HCT116 (cell line): ENCODE measurements around the gene CPA2. TPM values are rescaled to one million over a fixed set of nuclear protein-coding genes. Genes with fewer than 3 reads are reported as not detected.

ENCODE experiments used
- ATAC-seq: fragments of 200-7000 bp; cut with Tn5 transposase; 2 replicates; pipeline ENCODE4 v1.9.1; 2020; ENCODE audit warnings: mild to moderate bottlenecking, moderate library complexity
- BruUV-seq: library from RNA; stranded (reverse); fragments of 400-500 nt; replicated peaks from 2 replicates; lab custom pipeline; 2021; lab: Mats Ljungman, UMichigan
- CTCF ChIA-PET: fragments of 300-600 bp; sonication (Branson Sonifier 250); formaldehyde crosslinking; loops from one replicate; lab custom pipeline; 2021; ENCODE audit warnings: antibody characterized with exemption; lab: Charles Lee
- POLR2A ChIA-PET: fragments of 300-600, 350-600 bp; sonication (Branson Sonifier 250); formaldehyde crosslinking; loops from one replicate; lab custom pipeline; 2021; ENCODE audit warnings: antibody characterized with exemption; lab: Charles Lee
- RAD21 ChIA-PET, 2 experiments: fragments of 300-600 bp; sonication (Branson Sonifier 250); formaldehyde crosslinking; loops; one replicate each; lab custom pipeline; 2023; ENCODE audit warnings: low total read pairs in 2 of 2; ENCODE audit not compliant: uncharacterized antibody in 2 of 2, unreplicated experiment in 2 of 2, low non-redundant PET in 1 of 2; lab: Charles Lee
- DNase-seq: peaks from one replicate; pipeline ENCODE4 v3.0.0-alpha.2; 2010; ENCODE audit warnings: low read depth, low spot score
- H2AFZ ChIP-seq: fragments of 200-600 bp; shearing (Covaris generic), sonication (generic); 2 replicates; pipeline ENCODE4 v1.6.1; 2017; ENCODE audit warnings: low read depth, mixed run types, mixed read lengths, antibody characterized with exemption, low read length; ENCODE audit not compliant: poor library complexity, severe bottlenecking
- H3K27ac ChIP-seq: 2 replicates; pipeline ENCODE4 v1.5.1; 2012; ENCODE audit warnings: low read depth, low read length
- H3K27me3 ChIP-seq: fragments of 200-600 bp; sonication (generic); 2 replicates; pipeline ENCODE4 v1.6.1; 2016; ENCODE audit warnings: mixed run types, low read length, mixed read lengths; ENCODE audit not compliant: insufficient read depth
- H3K36me3 ChIP-seq, 2 experiments: fragments of 200-500 bp in 1 of 2; fragments of 200-600 bp in 1 of 2; sonication (Bioruptor generic) in 1 of 2; sonication (generic) in 1 of 2; 2 replicates each; pipeline versions ENCODE4 v1.5.1 to v1.6.1; 2014 to 2016; ENCODE audit warnings: low read length in 2 of 2, inconsistent platforms in 1 of 2, mixed read lengths in 1 of 2, mixed run types in 1 of 2; ENCODE audit not compliant: insufficient read depth in 2 of 2, control insufficient read depth in 1 of 2
- H3K4me1 ChIP-seq, 2 experiments: fragments of 200-600 bp in 1 of 2; sonication (generic) in 1 of 2; 2 replicates each; pipeline versions ENCODE4 v1.5.1 to v1.6.1; 2012 to 2017; ENCODE audit warnings: low read length in 2 of 2, inconsistent platforms in 1 of 2, mild to moderate bottlenecking in 1 of 2, mixed read lengths in 1 of 2, mixed run types in 1 of 2, moderate library complexity in 1 of 2; ENCODE audit not compliant: insufficient read depth in 2 of 2, control insufficient read depth in 1 of 2
- H3K4me2 ChIP-seq: fragments of 200-600 bp; sonication (generic); 2 replicates; pipeline ENCODE4 v1.6.1; 2017; ENCODE audit warnings: mixed run types, low read length, mixed read lengths
- H3K4me3 ChIP-seq, 2 experiments: fragments of 200-600 bp in 1 of 2; sonication (generic) in 1 of 2; replicated peaks in 1 of 2; 2 replicates each; pipeline ENCODE4 v1.5.1; 2011 to 2016; ENCODE audit warnings: low read length in 2 of 2, control low read depth in 1 of 2, low read depth in 1 of 2, mild to moderate bottlenecking in 1 of 2, mixed read lengths in 1 of 2, mixed run types in 1 of 2
- H3K79me2 ChIP-seq: fragments of 200-600 bp; sonication (generic); 2 replicates; pipeline ENCODE4 v1.6.1; 2017; ENCODE audit warnings: mild to moderate bottlenecking, mixed run types, low read length, moderate library complexity, mixed read lengths; ENCODE audit not compliant: insufficient read depth
- H3K9ac ChIP-seq: fragments of 200-600 bp; sonication (generic); 2 replicates; pipeline ENCODE4 v1.6.1; 2016; ENCODE audit warnings: low read length, mixed read lengths
- H3K9me2 ChIP-seq: fragments of 200-600 bp; sonication (generic), shearing (Covaris generic); 2 replicates; pipeline ENCODE4 v1.6.1; 2017; ENCODE audit warnings: mixed run types, mild to moderate bottlenecking, moderate library complexity; ENCODE audit not compliant: insufficient read depth
- H3K9me3 ChIP-seq, 2 experiments: fragments of 200-500 bp in 1 of 2; fragments of 200-600 bp in 1 of 2; sonication (Bioruptor generic) in 1 of 2; sonication (generic) in 1 of 2; 2 replicates each; pipeline ENCODE4 v1.6.1; 2014 to 2017; ENCODE audit warnings: low read length in 2 of 2, mixed read lengths in 2 of 2, inconsistent platforms in 1 of 2, low read depth in 1 of 2, mild to moderate bottlenecking in 1 of 2, mixed run types in 1 of 2, moderate library complexity in 1 of 2; ENCODE audit not compliant: control insufficient read depth in 1 of 2, insufficient read depth in 1 of 2
- H4K20me1 ChIP-seq: fragments of 200-600 bp; sonication (generic), shearing (Covaris generic); 2 replicates; pipeline ENCODE4 v1.6.1; 2017; ENCODE audit warnings: mixed run types, mild to moderate bottlenecking, moderate library complexity; ENCODE audit not compliant: insufficient read depth
- CEBPB ChIP-seq: IDR thresholded peaks from 2 replicates; pipeline ENCODE4 v1.6.1; 2012; ENCODE audit warnings: low read depth
- ELF1 ChIP-seq: IDR thresholded peaks from 2 replicates; pipeline ENCODE4 v1.6.1; 2012; ENCODE audit warnings: low read depth, borderline replicate concordance
- EZH2 ChIP-seq: fragments of 200-600 bp; sonication (generic); IDR thresholded peaks from 2 replicates; pipeline ENCODE4 v1.6.1; 2017; ENCODE audit warnings: antibody characterized with exemption, mixed run types
- FOSL1 ChIP-seq: IDR thresholded peaks from 2 replicates; pipeline ENCODE4 v1.6.1; 2012; ENCODE audit warnings: low read depth
- JUND ChIP-seq: IDR thresholded peaks from 2 replicates; pipeline ENCODE4 v1.6.1; 2012
- POLR2A ChIP-seq: IDR thresholded peaks from 2 replicates; pipeline ENCODE4 v1.7.0; 2011; ENCODE audit warnings: borderline replicate concordance; ENCODE audit not compliant: insufficient read depth, insufficient read length; ENCODE audit errors: extremely low read depth
- POLR2AphosphoS5 ChIP-seq: IDR thresholded peaks from 2 replicates; pipeline ENCODE4 v1.6.1; 2011; ENCODE audit warnings: mild to moderate bottlenecking, low read depth, low read length, moderate library complexity
- SIN3A ChIP-seq: IDR thresholded peaks from 2 replicates; pipeline ENCODE4 v1.6.1; 2012; ENCODE audit warnings: low read depth
- SRF ChIP-seq: IDR thresholded peaks from 2 replicates; pipeline ENCODE4 v1.6.1; 2012; ENCODE audit warnings: low read depth
- TCF7L2 ChIP-seq: IDR thresholded peaks from 2 replicates; pipeline ENCODE4 v1.7.0; 2011; ENCODE audit warnings: borderline replicate concordance, inconsistent platforms; ENCODE audit not compliant: insufficient read depth, insufficient read length; ENCODE audit errors: extremely low read depth
- YY1 ChIP-seq: IDR thresholded peaks from 2 replicates; pipeline ENCODE4 v1.6.1; 2011; ENCODE audit warnings: low read length, low read depth, moderate library complexity, mild to moderate bottlenecking; ENCODE audit not compliant: insufficient replicate concordance; ENCODE audit errors: extremely low read depth
- ZFX ChIP-seq: fragments of 450-650 bp; IDR thresholded peaks from 2 replicates; pipeline ENCODE4 v1.6.1; 2017
- ZNF274 ChIP-seq: fragments of 200-500 bp; sonication (Bioruptor generic); IDR thresholded peaks from 2 replicates; pipeline ENCODE4 v1.6.1; 2014; ENCODE audit warnings: mild to moderate bottlenecking, low read depth, low read length, inconsistent platforms
- intact Hi-C: fragments of 100-400 bp; cut with micrococcal nuclease; formaldehyde crosslinking; loops from 2 replicates; pipeline ENCODE4 v1.10.0; 2022
- total RNA-seq: library from RNA; stranded (reverse); gene quantifications from one replicate; pipeline ENCODE4 v1.2.1, GENCODE V29; 2021; ENCODE audit not compliant: unreplicated experiment
- TF ChIP-seq, protein P1 (sequence below): IDR thresholded peaks from 2 replicates; pipeline ENCODE4 v1.6.1; 2011; ENCODE audit warnings: mild to moderate bottlenecking, low read length, moderate library complexity; ENCODE audit not compliant: insufficient replicate concordance; ENCODE audit errors: extremely low read depth
- TF ChIP-seq, protein P2 (sequence below): IDR thresholded peaks from 2 replicates; pipeline ENCODE4 v1.6.1; 2012

Gene CPA2
- total RNA-seq, 1 experiment from 2014 or later = 1.5 TPM

DNA sequence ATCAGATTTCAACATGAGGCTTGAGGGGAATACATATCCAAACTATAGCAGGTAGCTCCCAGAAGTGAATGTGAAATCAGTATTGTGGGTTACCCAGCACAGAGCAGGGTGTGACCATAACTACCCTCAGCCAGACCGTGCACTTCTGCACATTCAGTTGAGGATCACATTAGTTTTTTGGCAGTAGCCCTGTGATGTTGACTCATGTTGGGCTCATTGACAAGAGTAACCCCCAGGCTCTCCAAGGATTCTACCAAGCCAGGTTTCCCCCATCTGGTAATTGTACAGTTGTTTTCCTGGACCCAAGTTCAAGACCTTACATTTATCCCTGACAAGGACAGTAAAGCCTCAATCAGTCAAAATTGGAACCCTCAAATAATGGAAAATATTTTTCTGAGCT lies 14.6 kb downstream of the CPA2 start:
- POLR2A ChIA-PET = no interaction called here
- no peaks in the 10 kb centered on the region for H3K9me3 ChIP-seq
- no peaks in the 10 kb centered on the region for H3K36me3 ChIP-seq
- TF ChIP-seq CEBPB (no peak), FOSL1 (no peak)
- TF ChIP-seq, protein P1, sequence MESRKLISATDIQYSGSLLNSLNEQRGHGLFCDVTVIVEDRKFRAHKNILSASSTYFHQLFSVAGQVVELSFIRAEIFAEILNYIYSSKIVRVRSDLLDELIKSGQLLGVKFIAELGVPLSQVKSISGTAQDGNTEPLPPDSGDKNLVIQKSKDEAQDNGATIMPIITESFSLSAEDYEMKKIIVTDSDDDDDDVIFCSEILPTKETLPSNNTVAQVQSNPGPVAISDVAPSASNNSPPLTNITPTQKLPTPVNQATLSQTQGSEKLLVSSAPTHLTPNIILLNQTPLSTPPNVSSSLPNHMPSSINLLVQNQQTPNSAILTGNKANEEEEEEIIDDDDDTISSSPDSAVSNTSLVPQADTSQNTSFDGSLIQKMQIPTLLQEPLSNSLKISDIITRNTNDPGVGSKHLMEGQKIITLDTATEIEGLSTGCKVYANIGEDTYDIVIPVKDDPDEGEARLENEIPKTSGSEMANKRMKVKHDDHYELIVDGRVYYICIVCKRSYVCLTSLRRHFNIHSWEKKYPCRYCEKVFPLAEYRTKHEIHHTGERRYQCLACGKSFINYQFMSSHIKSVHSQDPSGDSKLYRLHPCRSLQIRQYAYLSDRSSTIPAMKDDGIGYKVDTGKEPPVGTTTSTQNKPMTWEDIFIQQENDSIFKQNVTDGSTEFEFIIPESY = no peak
- TF ChIP-seq, all 23 proteins: peak for 0
- Histone ChIP-seq H2AFZ (no peak overlapping the region), H4K20me1 (no peaks in the 10 kb centered on the region), H3K4me3 (no peak overlapping the region), H3K9ac (no peak overlapping the region), H3K9me2 (no peaks in the 10 kb centered on the region), H3K27ac (no peak overlapping the region), H3K4me1 (peaks cover 0 to 7% of the 10 kb centered on the region in 2 experiments; a peak in 1 of 4 replicates), H3K79me2 (no peaks in the 10 kb centered on the region), H3K4me2 (no peak overlapping the region), H3K27me3 (no peaks in the 10 kb centered on the region)
- ChIA-PET RAD21 (no interaction called here), CTCF (no interaction called here)
- DNase-seq = no peak
- no peak for ATAC-seq
- intact Hi-C loops = no loop called here
- BruUV-seq = no TSS peak

DNA sequence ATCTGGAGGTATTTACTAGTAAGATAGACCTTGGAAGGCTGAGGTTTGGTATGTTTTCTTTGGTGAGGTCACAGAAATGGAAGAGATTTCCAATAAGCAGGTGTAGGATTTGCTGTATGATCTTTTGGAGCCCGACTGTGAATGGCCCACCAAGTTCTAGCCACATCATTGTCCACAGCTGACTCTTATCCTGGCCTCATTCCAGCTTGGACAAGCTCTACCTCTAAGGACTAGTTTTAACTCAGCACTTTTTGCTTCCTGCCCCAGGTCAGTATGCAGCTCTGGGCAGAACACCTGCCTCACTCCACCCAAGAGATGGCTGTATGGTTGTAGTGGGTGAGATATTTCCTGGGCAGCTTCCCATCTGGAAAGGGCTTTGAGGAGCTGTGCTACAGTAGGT lies 20.2 kb downstream of the CPA2 start:
- BruUV-seq = no TSS peak
- H3K4me3 ChIP-seq = no peak overlapping the region

More for the DNA sequence above, 20.2 kb downstream of the CPA2 start:
- ATAC-seq (no peak), DNase-seq (no peak)
- peaks cover 28 to 56% of the 10 kb centered on the region in 2 experiments for H3K4me1 ChIP-seq
- H3K36me3 ChIP-seq = no peaks in the 10 kb centered on the region
- H3K9me3 ChIP-seq = no peaks in the 10 kb centered on the region
- H3K27ac ChIP-seq = no peak overlapping the region
- ChIA-PET CTCF (interaction anchor here (1.7 kb wide), 1 partner anchor 9 kb away, joined by 7 read pairs; no protein-coding TSS in a partner anchor), POLR2A (no interaction called here), RAD21 (no interaction called here)
- intact Hi-C loops = no loop called here
- H3K4me2 ChIP-seq = no peak overlapping the region
- no peaks in the 10 kb centered on the region for H3K27me3 ChIP-seq
- no peak overlapping the region for H3K9ac ChIP-seq
- no peaks in the 10 kb centered on the region for H3K79me2 ChIP-seq
- no peaks in the 10 kb centered on the region for H4K20me1 ChIP-seq
- no peak for TF ChIP-seq SIN3A
- TF ChIP-seq, protein P2, sequence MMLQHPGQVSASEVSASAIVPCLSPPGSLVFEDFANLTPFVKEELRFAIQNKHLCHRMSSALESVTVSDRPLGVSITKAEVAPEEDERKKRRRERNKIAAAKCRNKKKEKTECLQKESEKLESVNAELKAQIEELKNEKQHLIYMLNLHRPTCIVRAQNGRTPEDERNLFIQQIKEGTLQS = no peak
- no peak for TF ChIP-seq POLR2AphosphoS5
- TF ChIP-seq ZNF274 = no peak
- TF ChIP-seq EZH2 = no peak
- TF ChIP-seq TCF7L2 = no peak
- TF ChIP-seq ELF1 = no peak
- no peak for TF ChIP-seq ZFX
- TF ChIP-seq, protein P1 = no peak
- TF ChIP-seq CEBPB = no peak
- TF ChIP-seq YY1 = no peak
- TF ChIP-seq FOSL1 = no peak
- no peak for TF ChIP-seq JUND
- TF ChIP-seq SRF = no peak
- no peak for TF ChIP-seq POLR2A
- H3K9me2 ChIP-seq = no peaks in the 10 kb centered on the region
- peak overlapping the region; percentile 7 for H2AFZ ChIP-seq
